ENCODE data around the gene HMGCS1. TPM values are rescaled to one million over a fixed set of nuclear protein-coding genes. Genes with fewer than 3 reads are reported as not detected.

HMGCS1 gene
- total RNA-seq: 100 to 1,000 TPM; 142 to 176 TPM
- 616 TPM for polyA plus RNA-seq (2013, experiment 1 of 2)
- 649 TPM for polyA plus RNA-seq (2013, experiment 2 of 2)
- long read RNA-seq, experiment 1, transcript HMGCS1-201 (11 exons, 3,506 nt): minor isoform, 6 of 60 reads
- long read RNA-seq, experiment 1, transcript HMGCS1-202 (10 exons, 3,466 nt): major isoform, 9 of 60 reads
- long read RNA-seq, experiment 1, partial matches to known transcripts: 15 of 60 reads
- long read RNA-seq, experiment 1, other reads (novel, unspliced or antisense): 30 of 60 reads
- long read RNA-seq, experiment 2, transcript HMGCS1-202 (10 exons, 3,466 nt): major isoform, 26 of 64 reads
- long read RNA-seq, experiment 2, transcript HMGCS1-201 (11 exons, 3,506 nt): minor isoform, 15 of 64 reads
- long read RNA-seq, experiment 2, partial matches to known transcripts: 8 of 64 reads
- long read RNA-seq, experiment 2, other reads (novel, unspliced or antisense): 15 of 64 reads
- long read RNA-seq, experiment 3, transcript HMGCS1-202 (10 exons, 3,466 nt): major isoform, 25 of 94 reads
- long read RNA-seq, experiment 3, transcript HMGCS1-201 (11 exons, 3,506 nt): minor isoform, 18 of 94 reads
- long read RNA-seq, experiment 3, partial matches to known transcripts: 23 of 94 reads
- long read RNA-seq, experiment 3, other reads (novel, unspliced or antisense): 26 of 94 reads
- long read RNA-seq, experiment 4, transcript HMGCS1-202 (10 exons, 3,466 nt): minor isoform, 14 of 92 reads
- long read RNA-seq, experiment 4, transcript HMGCS1-201 (11 exons, 3,506 nt): major isoform, 15 of 92 reads
- long read RNA-seq, experiment 4, partial matches to known transcripts: 60 of 92 reads
- long read RNA-seq, experiment 4, other reads (novel, unspliced or antisense): 3 of 92 reads

DNA sequence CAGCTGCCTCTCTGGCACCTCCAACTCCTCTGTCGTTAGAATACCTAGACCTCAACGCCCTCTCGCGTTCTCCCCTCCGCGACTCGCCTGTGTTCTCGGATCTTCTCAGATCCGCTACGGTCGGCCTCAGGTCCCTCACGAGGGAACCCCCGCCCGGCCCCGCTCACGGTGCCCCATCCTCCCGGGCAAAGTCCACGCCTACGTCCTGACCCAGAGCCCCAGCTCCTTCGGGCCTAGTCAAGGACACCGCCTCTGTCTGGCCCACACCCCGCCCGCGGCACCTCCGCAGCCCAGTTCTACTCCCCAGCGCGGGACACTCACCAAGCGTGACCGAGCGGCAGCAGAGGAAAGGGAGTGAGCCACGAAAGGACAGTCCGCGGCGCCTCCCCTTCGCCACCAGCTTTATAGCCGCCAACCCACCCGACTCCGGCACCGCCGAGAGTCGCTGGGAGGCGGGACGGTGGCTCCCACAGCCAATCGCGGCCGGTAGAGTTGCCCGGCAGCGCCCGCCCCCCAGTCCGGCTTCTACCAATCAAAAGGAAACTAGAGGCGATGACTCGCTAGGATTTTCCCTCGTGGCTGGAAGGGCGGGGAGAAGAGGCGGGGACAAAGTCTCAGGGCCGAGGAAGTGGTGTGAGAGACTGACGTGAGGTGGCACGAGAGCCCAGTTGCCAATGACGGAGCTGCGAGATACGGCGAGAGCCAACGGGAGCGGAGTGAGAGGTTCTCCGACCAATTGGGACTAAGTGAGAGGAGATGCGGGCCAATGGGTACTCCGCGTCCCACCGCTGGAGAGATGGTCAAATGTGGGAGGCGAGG is at the start of gene HMGCS1:
Gene HMGCS1, minus strand, starts transcription at position 378 of the 819 bp plus-strand sequence. CDS start 14,447 bp downstream, outside the sequence.
- Mint-ChIP-seq H3K9me3 (no peaks in the 10 kb centered on the region), H3K4me1 (peaks cover 36% of the 10 kb centered on the region), H3K4me3 (peak within 1 kb of the TSS; percentile 99), H3K36me3 (ENCODE audit: low read depth) (peaks cover 10% of the 10 kb centered on the region), H3K27ac (peak within 1 kb of the TSS; percentile 96), H3K27me3 (ENCODE audit: insufficient read depth) (no peaks in the 10 kb centered on the region)
- Histone ChIP-seq H3K9me3 (ENCODE audit: control insufficient read depth, low read length) (no peaks in the 10 kb centered on the region), H3K9ac (ENCODE audit: extremely low read depth, low read length, poor library complexity, severe bottlenecking) (peak within 1 kb of the TSS; percentile 87), H3K36me3 (ENCODE audit: control insufficient read depth, insufficient read depth, low read length) (peaks cover 24% of the 10 kb centered on the region), H3K27ac (ENCODE audit: low read depth, low read length) (peak within 1 kb of the TSS; percentile 80), H3K4me1 (ENCODE audit: control insufficient read depth, insufficient read depth, low read length) (peaks cover 7% of the 10 kb centered on the region), H3K4me3 (ENCODE audit: low read length) (peak within 1 kb of the TSS; percentile 89), H3K27me3 (ENCODE audit: control insufficient read depth, insufficient read depth, low read length, poor library complexity, severe bottlenecking) (no peaks in the 10 kb centered on the region)
- TF ChIP-seq CTCF (conservative IDR thresholded peaks at IDR 0.05): peak; percentile 22
- DNase-seq: peak; percentile 100
- 0 to 2% methylated on average over 21 to 70 of the region's 70 CpGs for WGBS, 2 experiments (ENCODE audit: insufficient coverage in 1 of 2, insufficient read length in 1 of 2)

GRCh38 chr5:43358726-43359125 is 45.5 kb upstream of the HMGCS1 start:
- no peak for TF ChIP-seq CTCF (conservative IDR thresholded peaks at IDR 0.05)

GRCh38 chr5:43358301-43358700 is 45.1 kb upstream of the HMGCS1 start:
- no peak overlapping the region for H3K27ac Mint-ChIP-seq
- H3K4me3 Mint-ChIP-seq: no peak overlapping the region
- 81 to 83% methylated on average over 2 to 3 of the region's 3 CpGs for WGBS, 2 experiments (ENCODE audit: insufficient coverage in 1 of 2, insufficient read length in 1 of 2)
- Histone ChIP-seq H3K36me3 (ENCODE audit: control insufficient read depth, insufficient read depth, low read length) (no peaks in the 10 kb centered on the region), H3K27me3 (ENCODE audit: control insufficient read depth, insufficient read depth, low read length, poor library complexity, severe bottlenecking) (peaks cover 4% of the 10 kb centered on the region), H3K9ac (ENCODE audit: extremely low read depth, low read length, poor library complexity, severe bottlenecking) (no peak overlapping the region), H3K27ac (ENCODE audit: low read depth, low read length) (no peak overlapping the region), H3K4me1 (ENCODE audit: control insufficient read depth, insufficient read depth, low read length) (no peaks in the 10 kb centered on the region), H3K4me3 (ENCODE audit: low read length) (no peak overlapping the region), H3K9me3 (ENCODE audit: control insufficient read depth, low read length) (peaks cover 30% of the 10 kb centered on the region)
- peaks cover 3% of the 10 kb centered on the region for H3K36me3 Mint-ChIP-seq (ENCODE audit: low read depth)
- H3K4me1 Mint-ChIP-seq: no peaks in the 10 kb centered on the region
- no peak for DNase-seq
- peaks cover 5% of the 10 kb centered on the region for H3K27me3 Mint-ChIP-seq (ENCODE audit: insufficient read depth)
- TF ChIP-seq CTCF (conservative IDR thresholded peaks at IDR 0.05): no peak
- H3K9me3 Mint-ChIP-seq: peaks cover 35% of the 10 kb centered on the region

More at GRCh38 chr5:43358726-43359125, 45.5 kb upstream of the HMGCS1 start:
- Mint-ChIP-seq H3K9me3 (peaks cover 35% of the 10 kb centered on the region), H3K4me1 (no peaks in the 10 kb centered on the region), H3K27ac (no peak overlapping the region), H3K36me3 (ENCODE audit: low read depth) (peaks cover 3% of the 10 kb centered on the region), H3K27me3 (ENCODE audit: insufficient read depth) (peaks cover 5% of the 10 kb centered on the region), H3K4me3 (no peak overlapping the region)
- H3K27ac ChIP-seq (ENCODE audit: low read depth, low read length): no peak overlapping the region
- no peak overlapping the region for H3K9ac ChIP-seq (ENCODE audit: extremely low read depth, low read length, poor library complexity, severe bottlenecking)
- H3K4me3 ChIP-seq (ENCODE audit: low read length): no peak overlapping the region
- H3K4me1 ChIP-seq (ENCODE audit: control insufficient read depth, insufficient read depth, low read length): no peaks in the 10 kb centered on the region
- no peaks in the 10 kb centered on the region for H3K36me3 ChIP-seq (ENCODE audit: control insufficient read depth, insufficient read depth, low read length)
- peaks cover 30% of the 10 kb centered on the region for H3K9me3 ChIP-seq (ENCODE audit: control insufficient read depth, low read length)
- peaks cover 8% of the 10 kb centered on the region for H3K27me3 ChIP-seq (ENCODE audit: control insufficient read depth, insufficient read depth, low read length, poor library complexity, severe bottlenecking)
- DNase-seq: no peak
